ENCODE results near the gene UACA.

DNA sequence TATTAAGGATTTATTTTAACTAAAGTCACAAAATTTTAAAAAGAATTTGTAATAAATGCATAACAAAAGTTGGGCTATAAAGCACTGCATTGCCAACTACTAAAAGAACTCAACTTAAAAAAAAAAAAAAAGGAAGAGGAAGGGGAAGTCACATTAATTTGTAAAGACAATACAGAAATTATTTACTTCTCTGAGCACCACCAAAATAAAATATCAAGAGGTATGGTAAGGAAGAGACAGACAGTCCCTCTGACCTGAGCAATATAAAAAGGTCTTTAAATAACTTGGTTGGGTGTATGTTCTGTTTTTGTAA lies 83.5 kb downstream of the UACA start:
- TF ChIP-seq TAF1 (IDR thresholded peaks at IDR 0.05; ENCODE audit: borderline replicate concordance, low read depth, low read length) (no peak), POLR2A (IDR thresholded peaks at IDR 0.05; ENCODE audit: low read depth, low read length) (no peak)
